ENCODE measurements around the gene ASB6.
A peak's percentile ranks its signal among the peaks of the same experiment; 100 is the strongest.

Gene ASB6

GRCh38 chr9:129624168-129624759 is 17.7 kb downstream of the ASB6 start:
- DNase-seq = peak; percentile 82

GRCh38 chr9:129623331-129623730 is 18.6 kb downstream of the ASB6 start:
- no peak for DNase-seq

GRCh38 chr9:129620669-129621295 is 21.2 kb downstream of the ASB6 start, which contains the start of gene C9orf50:
Gene C9orf50 (minus strand): TSS chr9:129621101. CDS start chr9:129620574, 527 bp downstream.
- peak; percentile 74 for DNase-seq

- DNase-seq = peak; percentile 50
Measured at GRCh38 chr9:129619787-129620668, 21.9 kb downstream of the ASB6 start.

GRCh38 chr9:129617167-129617566 is 24.8 kb downstream of the ASB6 start:
- peak; percentile 61 for DNase-seq

GRCh38 chr9:129615407-129616285 is 26.3 kb downstream of the ASB6 start:
- no peak for DNase-seq

- no peak for DNase-seq
Measured at GRCh38 chr9:129614932-129615331, 27.0 kb downstream of the ASB6 start.

- DNase-seq = peak; percentile 39
Measured at GRCh38 chr9:129613520-129614175, 28.3 kb downstream of the ASB6 start.

GRCh38 chr9:129612815-129613519 is 29.0 kb downstream of the ASB6 start:
- no peak for DNase-seq

GRCh38 chr9:129612123-129612522 is 29.8 kb downstream of the ASB6 start:
- DNase-seq = no peak

GRCh38 chr9:129611307-129611800 is 30.6 kb downstream of the ASB6 start:
- DNase-seq = no peak

- peak; percentile 80 for DNase-seq
Measured at GRCh38 chr9:129610473-129611306, 31.3 kb downstream of the ASB6 start.

GRCh38 chr9:129610213-129610472 is 31.8 kb downstream of the ASB6 start:
- no peak for DNase-seq

- DNase-seq = no peak
Measured at GRCh38 chr9:129609486-129610212, 32.3 kb downstream of the ASB6 start.

- DNase-seq = no peak
Measured at GRCh38 chr9:129608561-129609481, 33.1 kb downstream of the ASB6 start.

GRCh38 chr9:129607027-129607387 is 34.9 kb downstream of the ASB6 start:
- peak; percentile 73 for DNase-seq

- DNase-seq = no peak
Measured at GRCh38 chr9:129606161-129607026, 35.6 kb downstream of the ASB6 start.

- peak; percentile 22 for DNase-seq
Measured at GRCh38 chr9:129604766-129605163, 37.2 kb downstream of the ASB6 start.
